ENCODE measurements around the gene OXSR1.
"Not testable (repeated sequence)": the region's sequence is repeated elsewhere in the genome, so short reads cannot be mapped to it uniquely, and the experiment has no call there.

OXSR1 gene

GRCh38 chr3:38128303-38128655 lies 37.1 kb upstream of the OXSR1 start:
- DNase-seq, result no peak

GRCh38 chr3:38129058-38129457 lies 36.3 kb upstream of the OXSR1 start:
- DNase-seq, result no peak

GRCh38 chr3:38130631-38131065 lies 34.7 kb upstream of the OXSR1 start:
- no peak for DNase-seq

- DNase-seq, result no peak
These were observed 33.5 kb upstream of the OXSR1 start for GRCh38 chr3:38131621-38132369.

- no peak for DNase-seq
These were observed 32.2 kb upstream of the OXSR1 start for GRCh38 chr3:38133209-38133556.

- no peak for DNase-seq
These were observed 31.6 kb upstream of the OXSR1 start for GRCh38 chr3:38133557-38134405.

- not testable (repeated sequence) for DNase-seq
These were observed 30.7 kb upstream of the OXSR1 start for GRCh38 chr3:38134517-38135143.

GRCh38 chr3:38135621-38136277 lies 29.6 kb upstream of the OXSR1 start:
- peak in 2 of 5 donors; percentile 27 to 60 for DNase-seq

GRCh38 chr3:38136393-38136776 lies 29.0 kb upstream of the OXSR1 start:
- peak in 1 of 5 donors; percentile 13 for DNase-seq

- DNase-seq, result peak; percentile 93 to 99 (median 95)
These were observed 28.3 kb upstream of the OXSR1 start, which contains the start of gene ACAA1 for GRCh38 chr3:38136777-38137614. ACAA1 (minus strand) TSS chr3:38137127; CDS start chr3:38137035, 92 bp downstream.

GRCh38 chr3:38137615-38138348 lies 27.6 kb upstream of the OXSR1 start:
- peak in 2 of 5 donors; percentile 13 to 34 for DNase-seq

GRCh38 chr3:38138349-38139190 lies 26.8 kb upstream of the OXSR1 start, which contains the start of gene MYD88:
MYD88 (plus strand) TSS chr3:38138661; CDS start chr3:38138701, 40 bp downstream.
- DNase-seq, result peak; percentile 69 to 83 (median 77)

- DNase-seq, result peak in 1 of 5 donors; percentile 14
These were observed 26.1 kb upstream of the OXSR1 start for GRCh38 chr3:38139191-38139590.

GRCh38 chr3:38139652-38140051 lies 25.7 kb upstream of the OXSR1 start:
- DNase-seq, result no peak

- DNase-seq, result no peak
These were observed 24.8 kb upstream of the OXSR1 start for GRCh38 chr3:38140326-38141172.

GRCh38 chr3:38141173-38141951 lies 24.0 kb upstream of the OXSR1 start:
- no peak for DNase-seq

GRCh38 chr3:38141952-38142273 lies 23.4 kb upstream of the OXSR1 start:
- DNase-seq, result no peak

- DNase-seq, result no peak
These were observed 22.4 kb upstream of the OXSR1 start for GRCh38 chr3:38142959-38143358.
